ENCODE data around the gene RPUSD1. TPM values are rescaled to one million over a fixed set of nuclear protein-coding genes. Genes with fewer than 3 reads are reported as not detected.

The RPUSD1 gene
- total and polyA plus RNA-seq, 2 of the 13 experiments (the other 11 are each of a cell fraction or from before 2014, with no cell fraction given): 13.1 to 26.2 TPM

DNA sequence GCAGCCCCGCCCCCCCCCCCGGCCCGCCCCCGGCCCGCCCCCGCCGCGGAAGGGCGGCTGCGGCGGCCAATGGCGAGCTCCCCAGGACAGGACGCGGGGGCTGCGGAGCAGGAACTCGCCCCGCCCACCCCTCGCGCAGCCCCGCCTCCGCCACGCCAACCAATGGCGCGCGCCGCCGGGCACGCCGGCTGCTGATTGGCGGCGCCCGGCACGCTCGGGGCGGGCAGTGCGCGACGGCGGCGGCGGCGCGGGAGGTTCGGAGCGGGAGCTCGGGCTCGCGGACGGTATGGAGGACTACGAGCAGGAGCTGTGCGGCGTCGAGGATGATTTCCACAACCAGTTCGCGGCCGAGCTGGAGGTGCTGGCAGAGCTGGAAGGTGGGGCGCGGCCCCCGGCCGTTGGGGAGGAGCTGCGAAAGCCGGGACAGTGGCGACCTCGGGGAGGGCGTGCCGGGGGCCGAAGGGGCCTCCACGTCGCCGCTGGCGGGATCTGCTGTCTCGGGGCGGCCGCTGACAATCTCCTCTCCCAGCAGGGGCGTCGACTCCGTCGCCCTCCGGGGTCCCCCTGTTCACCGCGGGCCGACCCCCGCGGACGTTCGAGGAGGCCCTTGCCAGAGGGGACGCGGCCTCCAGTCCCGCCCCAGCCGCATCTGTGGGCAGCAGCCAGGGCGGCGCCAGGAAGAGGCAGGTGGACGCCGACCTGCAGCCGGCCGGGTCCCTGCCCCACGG, 382 bp upstream of the RPUSD1 start, which contains the start of gene CHTF18 (continued):
- TF ChIP-seq SIN3A (IDR thresholded peaks at IDR 0.05; ENCODE audit: borderline replicate concordance, low read depth, low read length) (peak; percentile 83; the same call in 1 of the 2 replicates), HNRNPLL (IDR thresholded peaks at IDR 0.05; ENCODE audit: low read depth, low read length, poor library complexity, severe bottlenecking) (peak; percentile 4), ZNF788 (CRISPR knock-in tag; IDR thresholded peaks at IDR 0.05; ENCODE audit: borderline replicate concordance) (no peak), HNRNPUL1 (IDR thresholded peaks at IDR 0.05; ENCODE audit: low read depth, low read length) (no peak), MXD4 (CRISPR knock-in tag; IDR thresholded peaks at IDR 0.05) (peak; percentile 62), ZNF142 (CRISPR knock-in tag; IDR thresholded peaks at IDR 0.05) (no peak), CENPT (CRISPR knock-in tag; IDR thresholded peaks at IDR 0.05; ENCODE audit: low read depth) (peak; percentile 9; the same call in 1 of the 2 replicates), SP2 (CRISPR knock-in tag; IDR thresholded peaks at IDR 0.05) (peak; percentile 83), POLR2A (IDR thresholded peaks at IDR 0.05; ENCODE audit: insufficient read depth in 1 of 2, low read depth in 2 of 2, low read length in 2 of 2) (peak in 1 of 2 experiments; percentile 57; a peak in 1 of 4 replicates), GMEB2 (CRISPR knock-in tag; IDR thresholded peaks at IDR 0.05; ENCODE audit: low read depth) (peak; percentile 85)
- TF ChIP-seq, protein P1, sequence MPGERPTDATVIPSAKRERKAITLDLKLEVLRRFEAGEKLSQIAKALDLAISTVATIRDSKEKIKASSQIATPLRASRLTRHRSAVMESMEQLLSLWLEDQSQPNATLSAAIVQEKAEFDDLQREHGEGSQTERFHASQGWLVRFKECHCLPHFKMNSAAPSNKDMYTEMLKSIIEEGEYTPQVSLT (CRISPR knock-in tag; IDR thresholded peaks at IDR 0.05; ENCODE audit: borderline replicate concordance, low read depth): no peak
- TF ChIP-seq, protein P2, sequence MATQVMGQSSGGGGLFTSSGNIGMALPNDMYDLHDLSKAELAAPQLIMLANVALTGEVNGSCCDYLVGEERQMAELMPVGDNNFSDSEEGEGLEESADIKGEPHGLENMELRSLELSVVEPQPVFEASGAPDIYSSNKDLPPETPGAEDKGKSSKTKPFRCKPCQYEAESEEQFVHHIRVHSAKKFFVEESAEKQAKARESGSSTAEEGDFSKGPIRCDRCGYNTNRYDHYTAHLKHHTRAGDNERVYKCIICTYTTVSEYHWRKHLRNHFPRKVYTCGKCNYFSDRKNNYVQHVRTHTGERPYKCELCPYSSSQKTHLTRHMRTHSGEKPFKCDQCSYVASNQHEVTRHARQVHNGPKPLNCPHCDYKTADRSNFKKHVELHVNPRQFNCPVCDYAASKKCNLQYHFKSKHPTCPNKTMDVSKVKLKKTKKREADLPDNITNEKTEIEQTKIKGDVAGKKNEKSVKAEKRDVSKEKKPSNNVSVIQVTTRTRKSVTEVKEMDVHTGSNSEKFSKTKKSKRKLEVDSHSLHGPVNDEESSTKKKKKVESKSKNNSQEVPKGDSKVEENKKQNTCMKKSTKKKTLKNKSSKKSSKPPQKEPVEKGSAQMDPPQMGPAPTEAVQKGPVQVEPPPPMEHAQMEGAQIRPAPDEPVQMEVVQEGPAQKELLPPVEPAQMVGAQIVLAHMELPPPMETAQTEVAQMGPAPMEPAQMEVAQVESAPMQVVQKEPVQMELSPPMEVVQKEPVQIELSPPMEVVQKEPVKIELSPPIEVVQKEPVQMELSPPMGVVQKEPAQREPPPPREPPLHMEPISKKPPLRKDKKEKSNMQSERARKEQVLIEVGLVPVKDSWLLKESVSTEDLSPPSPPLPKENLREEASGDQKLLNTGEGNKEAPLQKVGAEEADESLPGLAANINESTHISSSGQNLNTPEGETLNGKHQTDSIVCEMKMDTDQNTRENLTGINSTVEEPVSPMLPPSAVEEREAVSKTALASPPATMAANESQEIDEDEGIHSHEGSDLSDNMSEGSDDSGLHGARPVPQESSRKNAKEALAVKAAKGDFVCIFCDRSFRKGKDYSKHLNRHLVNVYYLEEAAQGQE (IDR thresholded peaks at IDR 0.05; ENCODE audit: borderline replicate concordance in 1 of 2, low read depth in 1 of 2, low read length in 2 of 2): no peak
- TF ChIP-seq, protein P3, sequence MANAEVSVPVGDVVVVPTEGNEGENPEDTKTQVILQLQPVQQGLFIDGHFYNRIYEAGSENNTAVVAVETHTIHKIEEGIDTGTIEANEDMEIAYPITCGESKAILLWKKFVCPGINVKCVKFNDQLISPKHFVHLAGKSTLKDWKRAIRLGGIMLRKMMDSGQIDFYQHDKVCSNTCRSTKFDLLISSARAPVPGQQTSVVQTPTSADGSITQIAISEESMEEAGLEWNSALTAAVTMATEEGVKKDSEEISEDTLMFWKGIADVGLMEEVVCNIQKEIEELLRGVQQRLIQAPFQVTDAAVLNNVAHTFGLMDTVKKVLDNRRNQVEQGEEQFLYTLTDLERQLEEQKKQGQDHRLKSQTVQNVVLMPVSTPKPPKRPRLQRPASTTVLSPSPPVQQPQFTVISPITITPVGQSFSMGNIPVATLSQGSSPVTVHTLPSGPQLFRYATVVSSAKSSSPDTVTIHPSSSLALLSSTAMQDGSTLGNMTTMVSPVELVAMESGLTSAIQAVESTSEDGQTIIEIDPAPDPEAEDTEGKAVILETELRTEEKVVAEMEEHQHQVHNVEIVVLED (CRISPR knock-in tag; IDR thresholded peaks at IDR 0.05; ENCODE audit: borderline replicate concordance): peak; percentile 94
